ENCODE measurements around the gene EFHD1. TPM values are rescaled to one million over a fixed set of nuclear protein-coding genes. Genes with fewer than 3 reads are reported as not detected.

Gene EFHD1
- total and polyA plus RNA-seq, 9 of the 15 experiments (the other 6 are each of a cell fraction or from before 2014, with no cell fraction given): 0.66 to 9.1 (median 2.0) TPM

GRCh38 chr2:232647261-232647660 is 13.9 kb downstream of the EFHD1 start (continued):
- no peak for TF ChIP-seq MITF (IDR thresholded peaks at IDR 0.05)

- TF ChIP-seq PML (IDR thresholded peaks at IDR 0.05; ENCODE audit: low read length) (no peak), ZNF239 (CRISPR knock-in tag; IDR thresholded peaks at IDR 0.05) (no peak), TCF7L2 (IDR thresholded peaks at IDR 0.05; ENCODE audit: low read depth, low read length) (no peak)
- no peaks in the 10 kb centered on the region for H3K79me2 ChIP-seq (ENCODE audit: control insufficient read depth, insufficient read depth, low read length)
- no peak for FAIRE-seq
- no peak overlapping the region for H3K9ac ChIP-seq (ENCODE audit: insufficient read depth in 1 of 2, low read depth in 2 of 2, low read length in 2 of 2)
- in situ Hi-C loops (cut with MboI) (no loop called here), intact Hi-C loops (cut with micrococcal nuclease) (no loop called here)
- no peak overlapping the region for H2AFZ ChIP-seq (ENCODE audit: low read depth, low read length)
- no peaks in the 10 kb centered on the region for H3K9me1 ChIP-seq (ENCODE audit: control insufficient read depth, insufficient read depth, low read length)
- WGBS (ENCODE audit: insufficient coverage, low coverage, missing lambda C conversion rate): 19% methylated on average over 5 of the region's 11 CpGs
- no peaks in the 10 kb centered on the region for H3K9me3 ChIP-seq (replicated peaks; ENCODE audit: control insufficient read depth, insufficient read depth, low read depth, low read length)
- no peak overlapping the region for H3K4me3 ChIP-seq
- H3K36me3 ChIP-seq (ENCODE audit: control insufficient read depth, insufficient read depth, low read length): no peaks in the 10 kb centered on the region
- CTCF ChIA-PET (ENCODE audit: low intra/inter-chr PET ratio): no interaction called here
- H4K20me1 ChIP-seq (replicated peaks; ENCODE audit: control insufficient read depth, insufficient read depth, low read length): no peaks in the 10 kb centered on the region
- no TSS peak for BruUV-seq (replicated peaks)
- H3K4me2 ChIP-seq (ENCODE audit: insufficient read depth, low read length): no peak overlapping the region
- DNase-seq (ENCODE audit: extremely low read depth in 1 of 4, low spot score in 3 of 4): no peak
- H3K27ac ChIP-seq (ENCODE audit: extremely low read depth, low read depth, low read length): no peak overlapping the region
- H3K4me1 ChIP-seq (replicated peaks in 1 of 2; ENCODE audit: control insufficient read depth in 2 of 2, insufficient read depth in 2 of 2, low read length in 2 of 2): no peaks in the 10 kb centered on the region; a peak in 1 of 5 replicates
- peaks cover 0 to 32% of the 10 kb centered on the region in 2 experiments; a peak in 2 of 5 replicates for H3K27me3 ChIP-seq (ENCODE audit: control insufficient read depth in 2 of 2, insufficient read depth in 2 of 2, low read length in 2 of 2)
- POLR2A ChIA-PET: interaction anchor here (1.6 kb wide), 1 partner anchor 16 kb away, joined by 4 read pairs; the partner anchor contains the start of gene EFHD1
- ATAC-seq: peak; percentile 48; the same call in 2 of the 3 replicates
Measured at GRCh38 chr2:232649033-232649432, 15.6 kb downstream of the EFHD1 start.

All from K562 (cell line).